Activated T-helper 1 cell treated with anti-CD3 and anti-CD28 coated beads, Interleukin-12 subunit alpha, Interleukin-12 subunit beta, Interleukin-2, Interleukin-4 antibody, amounts not matched to agents 30 ng/mL and 10 ng/mL and 1 ng/mL, durations not matched to agents 14 hours and 24 hours and 36 hours (primary cell): ENCODE data around the gene PHACTR3. TPM values are rescaled to one million over a fixed set of nuclear protein-coding genes. Genes with fewer than 3 reads are reported as not detected.

Experiments used
- DNase-seq: peaks from one replicate; pipeline ENCODE4 v3.0.0; 2021; ENCODE audit warnings: low spot score
- H3K27ac Mint-ChIP-seq: one replicate; pipeline ENCODE4 v1.8.0; 2021; ENCODE audit warnings: mild to moderate bottlenecking, mixed read lengths
- H3K27me3 Mint-ChIP-seq: one replicate; pipeline ENCODE4 v1.8.0; 2022; ENCODE audit warnings: mild to moderate bottlenecking, moderate library complexity, mixed read lengths; ENCODE audit not compliant: insufficient read depth
- H3K36me3 Mint-ChIP-seq: one replicate; pipeline ENCODE4 v1.8.0; 2021; ENCODE audit warnings: low read depth, mixed read lengths
- H3K4me1 Mint-ChIP-seq: one replicate; pipeline ENCODE4 v1.8.0; 2021; ENCODE audit warnings: low read depth, mixed read lengths
- H3K4me3 Mint-ChIP-seq: one replicate; pipeline ENCODE4 v1.8.0; 2021; ENCODE audit warnings: mild to moderate bottlenecking, moderate library complexity, mixed read lengths
- H3K9me3 Mint-ChIP-seq: one replicate; pipeline ENCODE4 v1.8.0; 2021; ENCODE audit warnings: mixed read lengths
- intact Hi-C: fragments of 100-400 bp; cut with micrococcal nuclease; formaldehyde crosslinking; loops from one replicate; pipeline ENCODE4 v1.15.1; 2024
- total RNA-seq: library from RNA; stranded (reverse); gene quantifications from 2 replicates; pipeline ENCODE4 v1.2.3, GENCODE V29; 2022

PHACTR3 gene
- total RNA-seq, 1 donor from 2014 or later: not detected

- intact Hi-C loops: no loop called here
- H3K27ac Mint-ChIP-seq: no peak overlapping the region
- no peak overlapping the region for H3K4me3 Mint-ChIP-seq
- no peak for DNase-seq
- H3K9me3 Mint-ChIP-seq: no peaks in the 10 kb centered on the region
- H3K27me3 Mint-ChIP-seq: no peaks in the 10 kb centered on the region
- H3K36me3 Mint-ChIP-seq: no peaks in the 10 kb centered on the region
- no peaks in the 10 kb centered on the region for H3K4me1 Mint-ChIP-seq
Measured at GRCh38 chr20:59827138-59828056, 223.1 kb downstream of the PHACTR3 start.

GRCh38 chr20:59828125-59829053 is 224.0 kb downstream of the PHACTR3 start:
- H3K9me3 Mint-ChIP-seq: no peaks in the 10 kb centered on the region
- no peaks in the 10 kb centered on the region for H3K27me3 Mint-ChIP-seq
- no peak overlapping the region for H3K27ac Mint-ChIP-seq
- no peaks in the 10 kb centered on the region for H3K4me1 Mint-ChIP-seq
- no peak overlapping the region for H3K4me3 Mint-ChIP-seq
- H3K36me3 Mint-ChIP-seq: no peaks in the 10 kb centered on the region
- DNase-seq: no peak
- intact Hi-C loops: no loop called here

GRCh38 chr20:59829054-59829785 is 224.9 kb downstream of the PHACTR3 start:
- Mint-ChIP-seq H3K27ac (no peak overlapping the region), H3K9me3 (no peaks in the 10 kb centered on the region), H3K27me3 (no peaks in the 10 kb centered on the region), H3K36me3 (no peaks in the 10 kb centered on the region), H3K4me1 (no peaks in the 10 kb centered on the region), H3K4me3 (no peak overlapping the region)
- intact Hi-C loops: no loop called here
- no peak for DNase-seq

- H3K36me3 Mint-ChIP-seq: no peaks in the 10 kb centered on the region
- H3K27me3 Mint-ChIP-seq: no peaks in the 10 kb centered on the region
- H3K4me3 Mint-ChIP-seq: no peak overlapping the region
- H3K9me3 Mint-ChIP-seq: no peaks in the 10 kb centered on the region
- no peak for DNase-seq
- intact Hi-C loops: no loop called here
- no peaks in the 10 kb centered on the region for H3K4me1 Mint-ChIP-seq
- H3K27ac Mint-ChIP-seq: no peak overlapping the region
Measured at GRCh38 chr20:59829786-59830664, 225.7 kb downstream of the PHACTR3 start.

- intact Hi-C loops: no loop called here
- Mint-ChIP-seq H3K27me3 (no peaks in the 10 kb centered on the region), H3K36me3 (no peaks in the 10 kb centered on the region), H3K27ac (no peak overlapping the region), H3K9me3 (no peaks in the 10 kb centered on the region), H3K4me1 (no peaks in the 10 kb centered on the region), H3K4me3 (no peak overlapping the region)
- DNase-seq: no peak
Measured at GRCh38 chr20:59830665-59831023, 226.3 kb downstream of the PHACTR3 start.

- H3K9me3 Mint-ChIP-seq: no peaks in the 10 kb centered on the region
- intact Hi-C loops: no loop called here
- H3K27me3 Mint-ChIP-seq: peaks cover 3% of the 10 kb centered on the region
- no peaks in the 10 kb centered on the region for H3K36me3 Mint-ChIP-seq
- no peak overlapping the region for H3K27ac Mint-ChIP-seq
- DNase-seq: no peak
- no peaks in the 10 kb centered on the region for H3K4me1 Mint-ChIP-seq
- no peak overlapping the region for H3K4me3 Mint-ChIP-seq
Measured at GRCh38 chr20:59831024-59831915, 226.9 kb downstream of the PHACTR3 start.

GRCh38 chr20:59831916-59832270 is 227.6 kb downstream of the PHACTR3 start:
- Mint-ChIP-seq H3K36me3 (no peaks in the 10 kb centered on the region), H3K9me3 (no peaks in the 10 kb centered on the region), H3K27ac (no peak overlapping the region), H3K4me3 (no peak overlapping the region), H3K4me1 (no peaks in the 10 kb centered on the region), H3K27me3 (peaks cover 8% of the 10 kb centered on the region)
- intact Hi-C loops: no loop called here
- DNase-seq: no peak

GRCh38 chr20:59832406-59833363 is 228.3 kb downstream of the PHACTR3 start:
- Mint-ChIP-seq H3K36me3 (no peaks in the 10 kb centered on the region), H3K9me3 (no peaks in the 10 kb centered on the region), H3K27me3 (peaks cover 12% of the 10 kb centered on the region), H3K27ac (no peak overlapping the region), H3K4me3 (no peak overlapping the region), H3K4me1 (no peaks in the 10 kb centered on the region)
- intact Hi-C loops: no loop called here
- DNase-seq: no peak

- intact Hi-C loops: no loop called here
- H3K9me3 Mint-ChIP-seq: no peaks in the 10 kb centered on the region
- H3K27me3 Mint-ChIP-seq: peaks cover 19% of the 10 kb centered on the region
- H3K27ac Mint-ChIP-seq: no peak overlapping the region
- H3K36me3 Mint-ChIP-seq: no peaks in the 10 kb centered on the region
- no peak overlapping the region for H3K4me3 Mint-ChIP-seq
- no peaks in the 10 kb centered on the region for H3K4me1 Mint-ChIP-seq
- DNase-seq: no peak
Measured at GRCh38 chr20:59835057-59835447, 230.7 kb downstream of the PHACTR3 start.

- no peaks in the 10 kb centered on the region for H3K9me3 Mint-ChIP-seq
- H3K36me3 Mint-ChIP-seq: no peaks in the 10 kb centered on the region
- intact Hi-C loops: no loop called here
- peaks cover 19% of the 10 kb centered on the region for H3K27me3 Mint-ChIP-seq
- no peak overlapping the region for H3K4me3 Mint-ChIP-seq
- H3K4me1 Mint-ChIP-seq: no peaks in the 10 kb centered on the region
- DNase-seq: no peak
- H3K27ac Mint-ChIP-seq: no peak overlapping the region
Measured at GRCh38 chr20:59835448-59836395, 231.4 kb downstream of the PHACTR3 start.
